AG04449 (cell line): ENCODE measurements around the gene PDCD5.
"Not testable (repeated sequence)": the region's sequence is repeated elsewhere in the genome, so short reads cannot be mapped to it uniquely, and the experiment has no call there.

Experiments used
- CTCF ChIA-PET: fragments of 350-600 bp; formaldehyde crosslinking; extraction: SDS; loops from one replicate; lab custom pipeline; 2021; ENCODE audit warnings: antibody characterized with exemption; lab: Yijun Ruan, JAX
- POLR2A ChIA-PET: fragments of 400-600, 350-600 bp; formaldehyde crosslinking; extraction: SDS; loops from one replicate; lab custom pipeline; 2020; ENCODE audit warnings: antibody characterized with exemption, inconsistent platforms; lab: Yijun Ruan, JAX
- DNase-seq: peaks from one replicate; pipeline ENCODE4 v3.0.0-alpha.2; 2010; ENCODE audit warnings: low read depth, low spot score
- H3K4me3 ChIP-seq: 2 replicates; pipeline ENCODE4 v1.5.1; 2011; ENCODE audit warnings: low read depth, mild to moderate bottlenecking, control low read depth, low read length
- CTCF ChIP-seq: IDR thresholded peaks from one replicate; pipeline ENCODE4 v1.5.1; 2011; ENCODE audit warnings: mild to moderate bottlenecking, moderate library complexity, low read length, control low read depth, inconsistent platforms; ENCODE audit not compliant: insufficient read depth; ENCODE audit errors: missing control alignments

PDCD5 gene, protein sequence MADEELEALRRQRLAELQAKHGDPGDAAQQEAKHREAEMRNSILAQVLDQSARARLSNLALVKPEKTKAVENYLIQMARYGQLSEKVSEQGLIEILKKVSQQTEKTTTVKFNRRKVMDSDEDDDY

GRCh38 chr19:32580901-32581704 lies at the start of gene PDCD5:
Gene PDCD5 (plus strand): TSS chr19:32581190. CDS start chr19:32581262, 72 bp downstream.
- TF ChIP-seq CTCF: no peak
- DNase-seq: peak; percentile 10
- peak within 1 kb of the TSS; percentile 86 for H3K4me3 ChIP-seq
- POLR2A ChIA-PET: interaction anchor here (1.3 kb wide), 1 partner anchor 11 kb away, joined by 3 read pairs; no protein-coding TSS in a partner anchor
- CTCF ChIA-PET: interaction anchor here (0.9 to 4.6 kb wide), 5 partner anchors 11 to 360 kb away, joined by 3 to 26 read pairs (median 5); no protein-coding TSS in a partner anchor

GRCh38 chr19:32532233-32532632 lies 48.8 kb upstream of the PDCD5 start:
- POLR2A ChIA-PET: no interaction called here
- CTCF ChIA-PET: no interaction called here
- no peak for DNase-seq
- TF ChIP-seq CTCF: no peak
- no peak overlapping the region for H3K4me3 ChIP-seq

DNA sequence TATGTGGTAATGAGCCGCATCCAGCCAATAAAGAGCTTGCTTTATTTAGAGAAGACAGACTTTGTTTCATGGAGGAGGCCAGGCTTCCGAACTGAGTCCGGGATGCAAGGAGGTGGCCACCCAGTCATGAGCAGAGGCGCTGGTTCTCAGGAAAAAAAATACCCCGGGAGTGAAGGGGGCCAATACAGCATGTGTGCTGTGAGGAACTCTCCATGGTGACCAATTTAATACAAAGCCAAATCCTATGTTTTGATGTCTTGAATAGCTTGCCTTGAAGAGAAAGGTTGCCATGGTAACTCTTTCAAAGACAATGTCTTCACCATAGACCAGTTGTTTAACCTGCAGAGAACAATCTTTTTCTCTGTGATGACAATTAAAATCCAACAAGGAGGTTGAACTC lies 43.4 kb upstream of the PDCD5 start:
- DNase-seq: no peak
- no peak for TF ChIP-seq CTCF
- POLR2A ChIA-PET: no interaction called here
- no peak overlapping the region for H3K4me3 ChIP-seq
- CTCF ChIA-PET: no interaction called here

DNA sequence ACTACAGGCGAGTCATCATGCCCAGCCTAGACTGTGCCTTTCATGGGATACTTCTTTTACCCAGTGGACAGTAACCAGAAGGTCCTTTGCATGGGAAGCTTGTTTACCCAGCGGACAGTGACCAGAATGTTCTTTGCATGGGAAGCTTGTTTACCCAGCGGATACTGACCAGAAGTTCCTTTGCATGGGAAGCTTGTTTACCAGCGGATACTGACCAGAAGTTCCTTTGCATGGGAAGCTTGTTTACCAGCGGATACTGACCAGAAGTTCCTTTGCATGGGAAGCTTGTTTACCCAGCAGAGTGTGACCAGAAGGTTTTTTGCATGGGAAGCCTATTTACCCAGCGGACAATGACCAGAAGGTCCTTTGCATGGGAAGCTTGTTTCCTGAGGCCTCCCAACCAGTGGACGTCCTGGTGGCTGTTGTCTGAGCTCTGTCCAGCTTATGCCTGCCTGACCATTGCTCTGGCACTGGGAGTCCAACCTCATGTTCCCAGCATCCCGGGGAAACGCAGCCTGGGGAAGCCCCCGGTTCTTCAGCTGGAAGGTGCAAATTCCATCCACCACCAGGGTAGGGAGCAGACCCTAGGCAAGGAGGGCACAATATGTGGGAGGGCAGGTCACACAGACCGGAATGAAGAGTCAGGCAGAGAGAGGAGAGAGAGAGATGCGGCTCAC lies 41.6 kb upstream of the PDCD5 start:
- CTCF ChIA-PET: no interaction called here
- no peak for DNase-seq
- POLR2A ChIA-PET: no interaction called here
- TF ChIP-seq CTCF: no peak
- H3K4me3 ChIP-seq: no peak overlapping the region

DNA sequence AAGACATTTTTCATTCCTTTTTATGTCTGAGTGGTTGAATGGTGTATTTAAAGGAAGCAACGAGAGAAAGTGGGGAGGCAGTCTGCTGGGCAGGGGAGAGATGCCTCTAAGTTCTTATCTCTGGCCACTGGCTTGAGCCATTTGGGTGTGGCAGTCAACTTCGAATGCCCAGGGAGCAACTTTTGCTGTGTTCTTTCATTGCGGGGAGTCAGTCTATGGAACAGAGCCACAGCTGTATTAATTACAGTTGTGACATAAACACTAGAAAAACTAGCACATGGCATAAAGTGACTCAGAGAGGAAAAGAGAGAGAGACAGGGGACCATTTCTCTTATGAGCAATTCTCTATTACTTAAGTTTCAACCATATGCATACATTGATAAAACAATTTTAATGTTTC lies 40.4 kb upstream of the PDCD5 start:
- ChIA-PET CTCF (no interaction called here), POLR2A (interaction anchor here (0.6 kb wide), 1 partner anchor 57 kb away, joined by 3 read pairs; no protein-coding TSS in a partner anchor)
- TF ChIP-seq CTCF: no peak
- no peak overlapping the region for H3K4me3 ChIP-seq
- no peak for DNase-seq

- H3K4me3 ChIP-seq, POLR2A ChIA-PET, DNase-seq, CTCF ChIA-PET: not testable (repeated sequence)
Measured at GRCh38 chr19:32541376-32541775, 39.6 kb upstream of the PDCD5 start.
